Breast epithelium (tissue), 3 donors: ENCODE results near the gene ABHD10.

Source experiments
- POLR2A ChIP-seq: fragments of 450-650 bp; IDR thresholded peaks from one replicate; pipeline ENCODE4 v1.6.1; 2016; ENCODE audit warnings: antibody characterized with exemption, mild to moderate bottlenecking, moderate library complexity
- POLR2AphosphoS5 ChIP-seq, 3 donors: sonication (generic); formaldehyde crosslinking; IDR thresholded peaks; one replicate each; pipeline ENCODE4 v1.6.1; 2017; ENCODE audit warnings: antibody characterized with exemption in 3 of 3
- TF ChIP-seq, protein P1 (sequence below), 3 donors: fragments of 450-650 bp; IDR thresholded peaks; one replicate each; pipeline ENCODE4 v1.5.1; 2016 to 2017; ENCODE audit warnings: antibody characterized with exemption in 3 of 3, mild to moderate bottlenecking in 3 of 3, moderate library complexity in 3 of 3

GRCh38 chr3:111952866-111953450, 25.9 kb upstream of the ABHD10 start:
- TF ChIP-seq, protein P1, sequence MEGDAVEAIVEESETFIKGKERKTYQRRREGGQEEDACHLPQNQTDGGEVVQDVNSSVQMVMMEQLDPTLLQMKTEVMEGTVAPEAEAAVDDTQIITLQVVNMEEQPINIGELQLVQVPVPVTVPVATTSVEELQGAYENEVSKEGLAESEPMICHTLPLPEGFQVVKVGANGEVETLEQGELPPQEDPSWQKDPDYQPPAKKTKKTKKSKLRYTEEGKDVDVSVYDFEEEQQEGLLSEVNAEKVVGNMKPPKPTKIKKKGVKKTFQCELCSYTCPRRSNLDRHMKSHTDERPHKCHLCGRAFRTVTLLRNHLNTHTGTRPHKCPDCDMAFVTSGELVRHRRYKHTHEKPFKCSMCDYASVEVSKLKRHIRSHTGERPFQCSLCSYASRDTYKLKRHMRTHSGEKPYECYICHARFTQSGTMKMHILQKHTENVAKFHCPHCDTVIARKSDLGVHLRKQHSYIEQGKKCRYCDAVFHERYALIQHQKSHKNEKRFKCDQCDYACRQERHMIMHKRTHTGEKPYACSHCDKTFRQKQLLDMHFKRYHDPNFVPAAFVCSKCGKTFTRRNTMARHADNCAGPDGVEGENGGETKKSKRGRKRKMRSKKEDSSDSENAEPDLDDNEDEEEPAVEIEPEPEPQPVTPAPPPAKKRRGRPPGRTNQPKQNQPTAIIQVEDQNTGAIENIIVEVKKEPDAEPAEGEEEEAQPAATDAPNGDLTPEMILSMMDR (IDR thresholded peaks at IDR 0.05) = no peak
- TF ChIP-seq POLR2A (no peak), POLR2AphosphoS5 (IDR thresholded peaks at IDR 0.05) (no peak)
